GM18505 (cell line): ENCODE results near the gene KCNQ1.

Source experiments
- ATAC-seq: cut with Tn5 transposase; IDR thresholded peaks from one replicate; pipeline ENCODE4 v1.9.1; 2021; ENCODE audit not compliant: unreplicated experiment
- POLR2A ChIP-seq: IDR thresholded peaks from 4 replicates; pipeline ENCODE4 v1.6.1; 2011; ENCODE audit warnings: borderline replicate concordance; ENCODE audit not compliant: insufficient read depth, insufficient read length; ENCODE audit errors: extremely low read depth

Gene KCNQ1

GRCh38 chr11:2555891-2556290 is 111.1 kb downstream of the KCNQ1 start:
- no peak for ATAC-seq
- no peak for TF ChIP-seq POLR2A

GRCh38 chr11:2557381-2557780 is 112.6 kb downstream of the KCNQ1 start:
- TF ChIP-seq POLR2A: no peak
- no peak for ATAC-seq

GRCh38 chr11:2558397-2558796 is 113.6 kb downstream of the KCNQ1 start:
- TF ChIP-seq POLR2A: no peak
- no peak for ATAC-seq

GRCh38 chr11:2558861-2559526 is 114.2 kb downstream of the KCNQ1 start:
- ATAC-seq: no peak

GRCh38 chr11:2559527-2560311 is 114.9 kb downstream of the KCNQ1 start:
- ATAC-seq: no peak
- TF ChIP-seq POLR2A: no peak

More at GRCh38 chr11:2558861-2559526, 114.2 kb downstream of the KCNQ1 start:
- no peak for TF ChIP-seq POLR2A

GRCh38 chr11:2561696-2562581 is 117.1 kb downstream of the KCNQ1 start:
- no peak for TF ChIP-seq POLR2A
- ATAC-seq: no peak

- no peak for ATAC-seq
- no peak for TF ChIP-seq POLR2A
These were observed 118.0 kb downstream of the KCNQ1 start for GRCh38 chr11:2562890-2563212.

GRCh38 chr11:2563213-2564007 is 118.6 kb downstream of the KCNQ1 start:
- TF ChIP-seq POLR2A: no peak
- no peak for ATAC-seq

GRCh38 chr11:2564008-2564530 is 119.3 kb downstream of the KCNQ1 start:
- ATAC-seq: no peak
- TF ChIP-seq POLR2A: no peak

- no peak for TF ChIP-seq POLR2A
- ATAC-seq: no peak
These were observed 120.0 kb downstream of the KCNQ1 start for GRCh38 chr11:2564588-2565425.

GRCh38 chr11:2565447-2566222 is 120.8 kb downstream of the KCNQ1 start:
- no peak for TF ChIP-seq POLR2A
- ATAC-seq: no peak

- no peak for ATAC-seq
- no peak for TF ChIP-seq POLR2A
These were observed 121.6 kb downstream of the KCNQ1 start for GRCh38 chr11:2566223-2567025.
